Measurements from ENCODE around the gene NR2C2.

- no peak for TF ChIP-seq EZH2phosphoT487 (conservative IDR thresholded peaks at IDR 0.05; ENCODE audit: low read length)
- TF ChIP-seq CTCF (IDR thresholded peaks at IDR 0.05; ENCODE audit: insufficient read depth, low read length, poor library complexity, severe bottlenecking) = no peak
Observed at GRCh38 chr3:14909250-14909649, 38.1 kb upstream of the NR2C2 start.
